T47D (cell line): ENCODE measurements around the gene ALOX5AP.
A peak's percentile ranks its signal among the peaks of the same experiment; 100 is the strongest.

Experiments
- DNase-seq, 2 experiments: peaks; one replicate each; pipeline versions ENCODE4 v3.0.0 to v3.0.0-alpha.2; 2011 to 2012; ENCODE audit warnings: low read depth in 1 of 2, low spot score in 1 of 2
- JUND ChIP-seq: IDR thresholded peaks from 2 replicates; pipeline ENCODE4 v1.6.1; 2012; ENCODE audit warnings: low read depth
- in situ Hi-C: cut with HindIII; loops from 2 replicates; pipeline ENCODE4 v1.10.0; 2016; ENCODE audit warnings: low sequenced_read_pairs, low pct_unique_long_range_greater_than_20kb

Gene ALOX5AP

DNA sequence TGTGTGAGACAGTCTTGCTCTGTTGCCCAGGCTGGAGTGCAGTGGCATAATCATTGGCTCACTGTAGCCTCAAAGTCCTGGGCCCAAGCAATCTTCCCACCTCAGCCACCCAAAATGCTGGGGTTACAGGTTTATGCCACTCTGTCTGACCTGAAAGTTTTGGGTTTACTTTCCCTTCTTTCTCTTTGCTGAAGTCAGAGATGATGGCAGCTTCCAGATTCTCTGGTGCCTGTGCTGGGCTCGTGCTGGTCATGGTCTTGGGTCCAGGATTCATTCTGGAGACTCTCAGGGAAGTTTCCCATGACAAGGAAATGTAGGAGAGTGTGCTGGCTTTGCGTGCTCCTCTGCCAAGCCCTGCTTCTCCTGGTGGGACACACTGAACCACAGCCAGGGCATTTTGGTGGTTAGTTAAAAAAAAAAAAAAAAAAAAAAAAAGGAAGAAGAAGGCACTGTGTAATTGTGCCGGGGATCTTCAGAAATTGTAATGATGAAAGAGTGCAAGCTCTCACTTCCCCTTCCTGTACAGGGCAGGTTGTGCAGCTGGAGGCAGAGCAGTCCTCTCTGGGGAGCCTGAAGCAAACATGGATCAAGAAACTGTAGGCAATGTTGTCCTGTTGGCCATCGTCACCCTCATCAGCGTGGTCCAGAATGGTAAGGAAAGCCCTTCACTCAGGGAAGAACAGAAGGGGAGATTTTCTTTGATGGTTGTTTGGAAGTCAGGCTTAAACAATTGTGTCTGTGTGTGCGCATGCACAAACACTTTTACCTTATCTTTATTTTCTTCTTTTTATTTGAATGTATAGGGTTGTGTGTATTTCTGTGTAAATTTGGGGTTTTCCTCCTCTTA, at the start of gene ALOX5AP:
Gene ALOX5AP, plus strand, starts transcription at position 519 of the 847 bp plus-strand sequence. Its CDS starts 63 bp downstream, at position 582.
- in situ Hi-C loops: no loop called here
- no peak for DNase-seq
- no peak for TF ChIP-seq JUND

GRCh38 chr13:30685987-30686386, 49.4 kb upstream of the ALOX5AP start:
- in situ Hi-C loops: no loop called here
- no peak for DNase-seq
- TF ChIP-seq JUND: no peak

GRCh38 chr13:30687601-30688000, 47.7 kb upstream of the ALOX5AP start:
- no peak for TF ChIP-seq JUND
- DNase-seq: no peak
- in situ Hi-C loops: no loop called here

GRCh38 chr13:30689752-30690151, 45.6 kb upstream of the ALOX5AP start:
- TF ChIP-seq JUND: no peak
- no peak for DNase-seq
- in situ Hi-C loops: no loop called here

DNA sequence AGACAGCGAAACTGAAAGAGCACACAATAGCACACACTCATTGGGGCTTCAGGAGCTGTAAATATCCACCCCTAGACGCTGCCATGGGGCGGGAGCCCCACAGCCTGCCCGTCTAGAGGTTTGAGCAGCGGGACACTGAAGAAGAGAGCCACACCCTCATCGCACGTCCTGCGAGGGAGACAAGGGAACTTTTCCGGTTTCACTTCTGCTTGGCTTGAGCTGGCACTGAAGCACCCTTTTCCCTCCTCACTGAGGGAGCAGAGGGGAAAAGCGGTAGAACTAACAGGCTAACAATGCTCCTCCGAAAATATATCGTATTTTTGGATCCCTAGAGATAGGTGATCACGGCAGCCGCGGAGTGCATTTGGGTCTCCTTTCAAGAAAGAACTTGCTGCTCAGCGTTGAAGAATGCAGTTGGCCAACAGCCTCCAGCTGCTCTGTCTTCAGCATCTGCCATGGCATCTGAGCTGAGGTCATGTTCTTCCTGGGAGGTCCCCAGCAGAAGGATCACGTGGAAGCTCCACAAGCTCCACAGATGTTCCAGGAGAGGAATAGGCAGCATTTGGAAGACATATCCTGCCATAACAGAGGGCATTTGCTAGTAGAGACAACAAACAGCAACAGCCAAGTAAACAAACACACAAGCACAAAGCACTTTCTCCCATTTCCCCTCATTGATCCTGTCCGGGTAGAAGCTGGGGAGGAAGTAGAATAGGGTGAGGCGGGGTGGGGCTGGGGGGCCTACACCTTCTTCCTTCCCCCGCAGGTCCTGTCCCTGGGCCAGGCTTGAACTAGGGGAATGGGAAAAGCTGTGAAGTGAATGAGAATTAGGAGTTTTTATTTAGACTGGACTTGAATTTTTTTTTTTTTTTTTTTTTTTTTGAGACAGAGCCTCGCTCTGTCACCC, 44.8 kb upstream of the ALOX5AP start:
- no peak for TF ChIP-seq JUND
- in situ Hi-C loops: no loop called here
- DNase-seq: peak in 1 of 2 experiments; percentile 48

DNA sequence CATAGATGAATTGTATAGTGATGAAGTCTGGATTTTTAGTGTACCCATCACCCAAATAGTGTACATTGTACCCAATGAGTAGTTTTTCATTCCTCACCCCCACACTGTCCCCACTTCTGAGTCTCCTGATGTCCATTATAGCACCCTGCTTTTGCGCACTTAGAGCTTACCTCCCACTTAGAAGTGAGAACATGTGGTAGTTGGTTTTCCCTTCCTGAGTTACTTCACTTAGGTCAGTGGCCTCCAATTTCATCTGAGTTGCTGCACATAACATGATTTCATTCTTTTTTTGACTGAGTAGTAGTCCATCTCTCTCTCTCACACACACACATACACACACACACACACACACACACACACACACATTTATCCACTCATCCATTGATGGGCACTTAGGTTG, 43.2 kb upstream of the ALOX5AP start:
- in situ Hi-C loops: no loop called here
- DNase-seq: no peak
- TF ChIP-seq JUND: no peak

- DNase-seq: no peak
- in situ Hi-C loops: no loop called here
- no peak for TF ChIP-seq JUND
Observed at GRCh38 chr13:30696278-30697176, 38.8 kb upstream of the ALOX5AP start.

- TF ChIP-seq JUND: no peak
- in situ Hi-C loops: no loop called here
- DNase-seq: no peak
Observed at GRCh38 chr13:30697177-30697953, 38.0 kb upstream of the ALOX5AP start.

DNA sequence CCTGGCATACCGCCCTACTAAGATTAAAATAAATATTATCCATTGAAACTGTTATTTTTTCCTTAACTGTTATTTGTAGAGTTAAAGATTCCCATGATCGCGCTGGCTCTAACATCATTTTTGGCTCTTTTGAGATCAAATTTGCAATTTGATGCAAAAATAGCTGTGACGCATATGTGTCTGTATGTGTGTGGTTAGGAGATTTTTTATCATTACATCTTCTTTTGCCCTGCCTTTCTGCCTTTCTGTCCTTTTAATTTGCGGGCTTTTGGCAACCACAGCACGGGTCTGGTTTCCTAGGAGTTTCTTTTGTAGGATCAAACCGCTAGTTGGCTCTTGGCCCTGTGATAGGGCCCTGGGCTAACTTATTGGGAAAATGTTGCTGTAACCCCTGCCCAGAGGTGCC, 37.3 kb upstream of the ALOX5AP start:
- in situ Hi-C loops: no loop called here
- TF ChIP-seq JUND: no peak
- no peak for DNase-seq

DNA sequence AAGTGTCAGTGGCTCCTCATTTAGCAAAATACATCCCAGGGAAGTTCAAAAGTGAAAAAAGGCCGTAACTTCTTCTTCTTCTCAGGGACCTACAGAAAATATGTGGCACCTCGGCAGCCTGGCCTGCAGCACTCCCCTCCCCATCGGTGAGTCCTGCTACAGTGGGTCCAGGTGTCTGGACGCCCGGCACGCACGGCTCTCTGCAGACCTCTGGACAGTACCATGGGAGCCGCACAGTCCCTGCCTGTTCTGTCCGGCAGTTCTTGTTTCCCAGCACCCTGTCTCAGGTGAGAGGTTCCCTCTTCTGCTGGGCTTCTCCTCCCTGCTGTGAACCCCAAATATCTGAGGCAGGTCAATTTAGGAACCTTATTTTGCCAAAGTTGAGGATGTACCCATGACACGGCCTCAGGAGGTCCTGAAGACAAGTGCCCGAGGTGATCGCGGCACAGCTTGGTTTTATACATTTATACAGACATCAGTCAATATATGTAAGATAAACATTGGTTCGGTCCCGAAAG, 36.8 kb upstream of the ALOX5AP start:
- TF ChIP-seq JUND: no peak
- no peak for DNase-seq
- in situ Hi-C loops: no loop called here

DNA sequence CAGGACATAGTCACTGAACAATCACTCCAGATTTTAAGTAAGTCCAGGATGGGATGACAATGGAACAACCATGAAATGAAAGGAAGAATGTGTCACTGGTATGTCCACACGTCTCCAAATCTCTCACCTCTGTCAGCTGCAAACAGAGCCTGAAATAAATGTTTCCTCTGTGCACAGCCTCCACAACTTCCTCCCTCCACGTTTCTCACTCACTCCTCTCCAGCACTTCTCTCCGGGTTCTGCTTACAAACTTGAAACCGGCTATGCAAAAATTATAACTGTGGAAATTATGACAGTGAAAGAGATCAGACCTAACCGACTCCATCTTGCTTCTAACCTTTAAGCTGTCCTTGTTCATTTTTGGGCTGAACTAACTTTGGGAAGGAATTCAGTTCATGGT, 35.0 kb upstream of the ALOX5AP start:
- in situ Hi-C loops: no loop called here
- DNase-seq: no peak
- TF ChIP-seq JUND: no peak

DNA sequence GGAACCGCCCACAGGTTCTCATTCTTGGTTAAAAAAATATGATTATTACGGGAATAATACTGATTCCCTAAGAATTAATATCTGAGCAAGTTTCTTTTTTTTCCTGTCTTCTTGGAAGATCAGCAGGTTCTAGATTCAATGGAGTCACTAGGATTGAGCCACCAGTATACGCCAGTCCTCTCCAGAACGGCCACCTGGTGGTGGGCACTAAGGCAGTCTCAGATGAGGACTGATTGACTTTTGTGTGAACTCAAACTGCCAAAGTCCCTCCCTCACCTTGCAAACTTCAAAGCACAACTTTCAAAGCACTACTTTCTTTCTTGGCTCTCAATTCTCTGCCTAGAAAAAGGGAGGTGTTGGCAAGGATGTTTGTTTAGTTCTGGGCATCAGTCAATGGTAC, 33.3 kb upstream of the ALOX5AP start:
- no peak for TF ChIP-seq JUND
- no peak for DNase-seq
- in situ Hi-C loops: no loop called here
